ENCODE results near the gene ZCCHC13. TPM values are rescaled to one million over a fixed set of nuclear protein-coding genes. Genes with fewer than 3 reads are reported as not detected.
A peak's percentile ranks its signal among the peaks of the same experiment; 100 is the strongest.

Gene ZCCHC13
- total and polyA plus RNA-seq, 9 of the 15 experiments (the other 6 are each of a cell fraction or from before 2014, with no cell fraction given): not detected

DNA sequence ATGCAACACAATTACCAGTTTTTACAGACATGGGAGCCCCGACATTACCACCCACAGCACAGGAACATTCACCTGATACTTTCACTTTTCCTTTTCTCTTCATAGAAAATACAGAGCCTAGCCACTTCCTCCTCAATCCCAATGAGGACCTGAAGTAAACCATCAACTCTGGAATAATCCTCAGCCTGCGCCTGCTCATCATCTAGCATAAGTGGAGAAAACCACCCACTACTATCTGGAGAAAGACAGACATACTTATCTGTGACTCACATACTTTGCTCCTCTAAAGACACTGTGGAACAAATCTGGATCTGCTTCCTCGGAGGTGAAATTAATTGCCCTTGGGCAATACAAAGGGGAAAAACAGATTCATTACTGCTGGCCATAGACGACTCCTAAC is 47.8 kb downstream of the ZCCHC13 start:
- ATAC-seq (no peak), DNase-seq (ENCODE audit: extremely low read depth in 1 of 4, low spot score in 3 of 4) (peak in 2 of 4 experiments; percentile 9 to 11), FAIRE-seq (no peak)
- no peak overlapping the region for H3K4me3 ChIP-seq
- no peaks in the 10 kb centered on the region; a peak in 1 of 5 replicates for H3K27me3 ChIP-seq (ENCODE audit: control insufficient read depth in 2 of 2, insufficient read depth in 2 of 2, low read length in 2 of 2)
- H4K20me1 ChIP-seq (replicated peaks; ENCODE audit: control insufficient read depth, insufficient read depth, low read length): no peaks in the 10 kb centered on the region
- no TSS peak for BruUV-seq (replicated peaks)
- H3K36me3 ChIP-seq (ENCODE audit: control insufficient read depth, insufficient read depth, low read length): no peaks in the 10 kb centered on the region
- no peak overlapping the region for H3K27ac ChIP-seq (ENCODE audit: extremely low read depth, low read depth, low read length)
- intact Hi-C loops (cut with micrococcal nuclease) (no loop called here), in situ Hi-C loops (cut with MboI) (no loop called here)
- H3K4me2 ChIP-seq (ENCODE audit: insufficient read depth, low read length): no peak overlapping the region
- no peaks in the 10 kb centered on the region for H3K9me3 ChIP-seq (replicated peaks; ENCODE audit: control insufficient read depth, insufficient read depth, low read depth, low read length)
- no peak overlapping the region for H2AFZ ChIP-seq (ENCODE audit: low read depth, low read length)
- WGBS (ENCODE audit: insufficient coverage, low coverage, missing lambda C conversion rate): 0% methylated on average over 4 of the region's 4 CpGs
- no peaks in the 10 kb centered on the region for H3K4me1 ChIP-seq (replicated peaks in 1 of 2; ENCODE audit: control insufficient read depth in 2 of 2, insufficient read depth in 2 of 2, low read length in 2 of 2)
- CTCF ChIA-PET (ENCODE audit: low intra/inter-chr PET ratio): interaction anchor here (0.5 kb wide), 1 partner anchor 521 kb away, joined by 3 read pairs; no protein-coding TSS in a partner anchor
- no peaks in the 10 kb centered on the region for H3K79me2 ChIP-seq (ENCODE audit: control insufficient read depth, insufficient read depth, low read length)
- H3K9ac ChIP-seq (ENCODE audit: insufficient read depth in 1 of 2, low read depth in 2 of 2, low read length in 2 of 2): no peak overlapping the region
- POLR2A ChIA-PET: no interaction called here
- TF ChIP-seq CBFA2T2 (conservative IDR thresholded peaks at IDR 0.05) (peak; percentile 62), HMG20A (CRISPR knock-in tag; conservative IDR thresholded peaks at IDR 0.05) (0 out of 2 replicates have a peak, but pooled peaks have one; percentile 37), NCOR1 (IDR thresholded peaks at IDR 0.05) (peak; percentile 34; the same call in 1 of the 2 replicates), RCOR1 (IDR thresholded peaks at IDR 0.05; ENCODE audit: borderline replicate concordance in 1 of 2, low read depth in 2 of 2, low read length in 2 of 2) (peak in 1 of 2 experiments; percentile 81; a peak in 2 of 4 replicates), GABPA (tag; conservative IDR thresholded peaks at IDR 0.05; ENCODE audit: low read depth) (no peak), MBD2 (IDR thresholded peaks at IDR 0.05; ENCODE audit: borderline replicate concordance, low read depth) (no peak), TEAD4 (IDR thresholded peaks at IDR 0.05; ENCODE audit: low read length) (peak; percentile 68), TEAD4 (CRISPR knock-in tag; IDR thresholded peaks at IDR 0.05; ENCODE audit: borderline replicate concordance) (no peak), TAL1 (IDR thresholded peaks at IDR 0.05) (peak; percentile 66), ARID1B (IDR thresholded peaks at IDR 0.05) (peak; percentile 21; the same call in 1 of the 2 replicates), SMARCE1 (IDR thresholded peaks at IDR 0.05) (0 out of 2 replicates have a peak, but pooled peaks have one; percentile 23), SOX6 (IDR thresholded peaks at IDR 0.05) (peak; percentile 31; the same call in 1 of the 2 replicates), TCF3 (CRISPR knock-in tag; IDR thresholded peaks at IDR 0.05) (peak; percentile 74), NRF1 (conservative IDR thresholded peaks at IDR 0.05 in 1 of 2, IDR thresholded peaks at IDR 0.05 in 1 of 2) (peak; percentile 75 to 78), ZFP30 (CRISPR knock-in tag; IDR thresholded peaks at IDR 0.05; ENCODE audit: borderline replicate concordance) (no peak), ZNF589 (CRISPR knock-in tag; IDR thresholded peaks at IDR 0.05; ENCODE audit: low read depth) (no peak), FOSL1 (tag; conservative IDR thresholded peaks at IDR 0.05) (peak; percentile 56), CBFA2T3 (IDR thresholded peaks at IDR 0.05) (peak; percentile 83), KDM1A (IDR thresholded peaks at IDR 0.05) (peak; percentile 89 to 90)
- no peaks in the 10 kb centered on the region for H3K9me1 ChIP-seq (ENCODE audit: control insufficient read depth, insufficient read depth, low read length)

Measured in K562 (cell line).